Gastrocnemius medialis (tissue), 4 donors: Measurements from ENCODE around the gene NAV2. TPM values are rescaled to one million over a fixed set of nuclear protein-coding genes. Genes with fewer than 3 reads are reported as not detected.

Experiments used
- ATAC-seq, 2 donors: fragments of 150-250 bp; one replicate each; pipeline ENCODE4 v1.9.1; 2016
- DNase-seq, 2 donors: peaks; one replicate each; pipeline ENCODE4 v3.0.0-alpha.2; 2019
- H3K27ac ChIP-seq, 4 donors: fragments of 200-600 bp; sonication (generic); 1 replicate in 1 of 4; 2 replicates in 3 of 4; pipeline ENCODE4 v1.5.1; 2016 to 2018; ENCODE audit warnings: mild to moderate bottlenecking in 2 of 4, moderate library complexity in 1 of 4
- H3K27me3 ChIP-seq, 3 donors: fragments of 200-600 bp; sonication (generic) in 2 of 3; 1 replicate in 1 of 3; 2 replicates in 2 of 3; pipeline versions ENCODE4 v1.5.1 to v1.6.0; 2016 to 2019; ENCODE audit warnings: mild to moderate bottlenecking in 1 of 3, moderate library complexity in 1 of 3
- H3K36me3 ChIP-seq, 2 donors: fragments of 200-600 bp; sonication (generic) in 1 of 2; one replicate each; pipeline ENCODE4 v1.5.1; 2017 to 2018
- H3K4me1 ChIP-seq, 2 donors: fragments of 200-600 bp; sonication (generic) in 1 of 2; one replicate each; pipeline ENCODE4 v1.5.1; 2016 to 2017; ENCODE audit warnings: mild to moderate bottlenecking in 2 of 2
- H3K4me3 ChIP-seq, 4 donors: fragments of 200-600 bp; sonication (generic) in 3 of 4; 1 replicate in 1 of 4; 2 replicates in 3 of 4; pipeline ENCODE4 v1.5.1; 2016 to 2019; ENCODE audit warnings: mild to moderate bottlenecking in 2 of 4
- H3K9me3 ChIP-seq, 3 donors: fragments of 200-600 bp; sonication (generic) in 2 of 3; 1 replicate in 1 of 3; 2 replicates in 2 of 3; pipeline ENCODE4 v1.5.1; 2016 to 2019
- POLR2A ChIP-seq, 2 donors: fragments of 450-650 bp; IDR thresholded peaks; one replicate each; pipeline ENCODE4 v1.6.1; 2017; ENCODE audit warnings: antibody characterized with exemption in 2 of 2, mild to moderate bottlenecking in 2 of 2, moderate library complexity in 2 of 2
- in situ Hi-C, 4 donors: fragments of 200-750 bp; cut with MboI; loops; one replicate each; pipeline versions ENCODE4 v1.15.0 to v1.8.0; 2017; ENCODE audit warnings: low sequenced_read_pairs in 4 of 4
- intact Hi-C: fragments of 100-400 bp; cut with DNase I; formaldehyde crosslinking; loops from one replicate; pipeline ENCODE4 v1.15.1; 2023; ENCODE audit warnings: low total_unique reads
- total RNA-seq, 4 donors: library from RNA; depleted of rRNA; stranded (reverse); fragments of >200 nt; gene quantifications; one replicate each; pipeline versions ENCODE4 v1.1.0 to v1.2.3, GENCODE V29; 2016
- TF ChIP-seq, protein P1 (sequence below), 5 experiments: fragments of 450-650 bp in 3 of 5; fragments of 200-600 bp in 2 of 5; sonication (generic) in 2 of 5; IDR thresholded peaks in 4 of 5; conservative IDR thresholded peaks in 1 of 5; 1 replicate in 4 of 5; 2 replicates in 1 of 5; pipeline ENCODE4 v1.5.1; 2016 to 2019; ENCODE audit warnings: antibody characterized with exemption in 5 of 5, mild to moderate bottlenecking in 3 of 5, moderate library complexity in 3 of 5

Gene NAV2
- total RNA-seq, 4 donors from 2014 or later: 3.2 to 7.7 (median 5.5) TPM

DNA sequence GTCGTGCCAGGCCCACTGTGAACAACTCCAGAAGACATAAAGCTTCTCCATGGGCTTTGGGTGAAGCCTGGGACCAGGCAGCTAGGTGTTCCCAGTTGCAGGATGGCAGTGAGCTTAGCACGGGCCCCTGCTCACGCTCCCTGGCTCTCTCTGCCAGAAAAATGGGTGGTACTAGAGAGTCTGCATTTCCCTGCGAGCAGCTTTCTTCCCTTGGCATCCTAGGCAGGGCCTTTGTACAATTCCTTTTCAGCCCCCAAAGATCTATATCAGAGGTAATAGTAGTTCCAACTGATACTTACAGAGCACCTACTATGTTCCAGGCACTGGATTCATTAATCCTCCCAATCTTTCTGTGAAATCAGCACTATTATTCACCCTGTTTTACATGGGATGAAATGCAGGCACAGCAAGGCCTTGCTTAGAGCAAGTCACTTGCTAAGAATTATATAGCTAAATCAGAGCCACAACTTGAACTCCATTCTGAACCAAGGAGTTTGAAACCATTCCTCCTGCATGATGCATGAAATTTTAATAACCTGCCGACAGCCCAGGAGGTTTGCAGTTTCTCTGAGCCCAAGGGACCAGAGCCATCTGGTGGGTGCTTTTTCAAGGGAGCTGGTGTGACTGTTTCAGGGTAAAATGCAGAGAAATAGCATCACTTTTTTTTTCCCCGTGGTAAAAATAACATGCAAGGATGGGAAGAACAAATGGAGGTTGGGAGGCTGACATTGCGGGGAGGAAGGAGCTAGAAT is 22.7 kb downstream of the NAV2 start:
- no peaks in the 10 kb centered on the region for H3K27me3 ChIP-seq
- in situ Hi-C loops (loop anchor here (5.0 to 25.0 kb wide), 4 partner anchors 173 to 673 kb away; partner anchors contain the start of gene MRGPRX2 (in 1 of the 4)), intact Hi-C loops (no loop called here)
- peaks cover 0 to 7% of the 10 kb centered on the region in 2 donors for H3K4me1 ChIP-seq
- H3K9me3 ChIP-seq: no peaks in the 10 kb centered on the region
- TF ChIP-seq, protein P1, sequence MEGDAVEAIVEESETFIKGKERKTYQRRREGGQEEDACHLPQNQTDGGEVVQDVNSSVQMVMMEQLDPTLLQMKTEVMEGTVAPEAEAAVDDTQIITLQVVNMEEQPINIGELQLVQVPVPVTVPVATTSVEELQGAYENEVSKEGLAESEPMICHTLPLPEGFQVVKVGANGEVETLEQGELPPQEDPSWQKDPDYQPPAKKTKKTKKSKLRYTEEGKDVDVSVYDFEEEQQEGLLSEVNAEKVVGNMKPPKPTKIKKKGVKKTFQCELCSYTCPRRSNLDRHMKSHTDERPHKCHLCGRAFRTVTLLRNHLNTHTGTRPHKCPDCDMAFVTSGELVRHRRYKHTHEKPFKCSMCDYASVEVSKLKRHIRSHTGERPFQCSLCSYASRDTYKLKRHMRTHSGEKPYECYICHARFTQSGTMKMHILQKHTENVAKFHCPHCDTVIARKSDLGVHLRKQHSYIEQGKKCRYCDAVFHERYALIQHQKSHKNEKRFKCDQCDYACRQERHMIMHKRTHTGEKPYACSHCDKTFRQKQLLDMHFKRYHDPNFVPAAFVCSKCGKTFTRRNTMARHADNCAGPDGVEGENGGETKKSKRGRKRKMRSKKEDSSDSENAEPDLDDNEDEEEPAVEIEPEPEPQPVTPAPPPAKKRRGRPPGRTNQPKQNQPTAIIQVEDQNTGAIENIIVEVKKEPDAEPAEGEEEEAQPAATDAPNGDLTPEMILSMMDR (IDR thresholded peaks at IDR 0.05 in 4 of 5, conservative IDR thresholded peaks at IDR 0.05 in 1 of 5): peak in 1 of 5 experiments; percentile 15
- no peak for TF ChIP-seq POLR2A (IDR thresholded peaks at IDR 0.05)
- no peak overlapping the region for H3K4me3 ChIP-seq
- no peak for DNase-seq
- ATAC-seq: peak; percentile 30 to 46
- no peaks in the 10 kb centered on the region for H3K36me3 ChIP-seq
- H3K27ac ChIP-seq: no peak overlapping the region

DNA sequence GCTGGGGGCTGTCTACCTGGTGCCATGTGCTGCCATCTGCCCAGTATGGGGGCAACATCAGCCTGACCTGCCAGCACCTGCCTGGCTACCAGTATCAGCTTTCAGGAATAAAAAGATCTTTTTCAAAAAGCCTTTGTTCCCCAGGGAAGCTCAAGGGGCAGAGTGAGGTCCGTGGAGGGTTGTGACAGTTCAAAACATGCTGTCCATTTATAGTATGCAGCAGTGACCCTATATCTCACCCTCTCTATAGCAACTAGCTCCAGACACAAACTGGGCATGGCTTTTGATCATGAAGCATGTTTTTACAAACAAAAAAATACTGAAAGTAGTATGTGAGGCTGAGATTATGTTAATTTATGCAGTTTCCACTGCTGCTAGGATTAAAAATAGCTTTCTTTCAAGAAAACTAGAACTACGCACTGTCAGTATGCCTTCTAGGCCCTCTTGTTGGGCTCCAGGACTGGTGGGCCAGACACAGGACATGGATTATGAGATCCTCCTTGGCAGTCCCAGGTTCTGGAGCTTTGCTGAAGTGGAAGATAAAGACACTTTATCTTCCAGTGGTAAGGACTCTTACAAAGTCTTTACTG is 23.4 kb downstream of the NAV2 start:
- H3K27me3 ChIP-seq: no peaks in the 10 kb centered on the region
- H3K4me3 ChIP-seq: no peak overlapping the region
- intact Hi-C loops (no loop called here), in situ Hi-C loops (loop anchor here (5.0 to 25.0 kb wide), 4 partner anchors 174 to 674 kb away; partner anchors contain the start of gene MRGPRX2 (in 1 of the 4))
- no peak for ATAC-seq
- no peak overlapping the region for H3K27ac ChIP-seq
- no peaks in the 10 kb centered on the region for H3K9me3 ChIP-seq
- no peaks in the 10 kb centered on the region for H3K36me3 ChIP-seq
- H3K4me1 ChIP-seq: peaks cover 0 to 7% of the 10 kb centered on the region in 2 donors
- TF ChIP-seq, protein P1 (IDR thresholded peaks at IDR 0.05 in 4 of 5, conservative IDR thresholded peaks at IDR 0.05 in 1 of 5): no peak
- no peak for TF ChIP-seq POLR2A (IDR thresholded peaks at IDR 0.05)
- DNase-seq: no peak

DNA sequence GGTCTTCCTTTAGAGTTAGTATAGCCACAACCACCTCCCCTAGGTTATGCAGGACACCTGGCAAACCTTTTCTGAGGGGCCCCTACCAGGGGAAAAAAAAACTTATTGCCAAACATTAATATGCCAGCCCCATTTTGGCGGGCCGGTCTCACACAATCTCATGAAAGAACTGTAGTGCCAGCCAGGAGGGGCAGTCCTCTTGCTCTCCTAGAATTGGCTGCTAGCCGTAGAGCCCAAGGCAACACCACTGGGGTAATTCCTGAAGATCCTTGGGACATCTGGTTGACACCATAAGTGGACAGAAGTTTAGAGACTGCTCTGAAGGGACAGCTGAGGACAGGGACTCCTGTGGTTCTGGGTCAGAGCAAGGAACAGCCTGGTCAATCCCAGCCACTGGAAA is 24.2 kb downstream of the NAV2 start:
- Histone ChIP-seq H3K36me3 (no peaks in the 10 kb centered on the region), H3K4me3 (no peak overlapping the region), H3K4me1 (peaks cover 0 to 7% of the 10 kb centered on the region in 2 donors), H3K9me3 (no peaks in the 10 kb centered on the region), H3K27ac (no peak overlapping the region), H3K27me3 (no peaks in the 10 kb centered on the region)
- DNase-seq (no peak), ATAC-seq (no peak)
- TF ChIP-seq, protein P1 (IDR thresholded peaks at IDR 0.05 in 4 of 5, conservative IDR thresholded peaks at IDR 0.05 in 1 of 5): no peak
- no peak for TF ChIP-seq POLR2A (IDR thresholded peaks at IDR 0.05)
- in situ Hi-C loops (loop anchor here (5.0 to 25.0 kb wide), 4 partner anchors 175 to 675 kb away; partner anchors contain the start of gene MRGPRX2 (in 1 of the 4)), intact Hi-C loops (no loop called here)

DNA sequence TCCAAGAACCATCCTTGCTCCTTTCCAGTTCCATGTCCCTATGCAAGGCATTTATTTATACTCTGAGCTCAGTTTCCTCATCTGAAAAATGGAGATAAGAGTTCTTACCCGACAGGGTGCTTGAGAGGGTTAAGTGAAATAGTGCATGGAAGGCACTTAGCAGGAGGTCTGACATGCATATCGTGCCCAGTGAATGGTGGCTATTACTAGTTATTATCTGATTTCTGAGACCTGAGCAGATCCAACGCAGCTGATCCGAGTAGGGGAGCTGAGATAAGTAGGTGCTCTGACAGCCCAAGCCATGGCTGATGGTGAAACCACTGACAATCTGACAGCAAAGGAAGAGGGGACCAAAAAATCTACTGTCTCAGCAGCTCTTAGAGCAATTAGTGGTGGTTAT is 24.9 kb downstream of the NAV2 start:
- Histone ChIP-seq H3K27ac (no peak overlapping the region), H3K9me3 (no peaks in the 10 kb centered on the region), H3K36me3 (no peaks in the 10 kb centered on the region), H3K27me3 (no peaks in the 10 kb centered on the region), H3K4me1 (peaks cover 0 to 7% of the 10 kb centered on the region in 2 donors), H3K4me3 (no peak overlapping the region)
- in situ Hi-C loops: loop anchor here (5.0 to 25.0 kb wide), 4 partner anchors 175 to 675 kb away; partner anchors contain the start of gene MRGPRX2 (in 1 of the 4)
- ATAC-seq: no peak
- intact Hi-C loops: no loop called here
- no peak for TF ChIP-seq POLR2A (IDR thresholded peaks at IDR 0.05)
- TF ChIP-seq, protein P1 (IDR thresholded peaks at IDR 0.05 in 4 of 5, conservative IDR thresholded peaks at IDR 0.05 in 1 of 5): no peak
- DNase-seq: no peak
